Raji (cell line): Measurements from ENCODE around the gene SERHL2.
A peak's percentile ranks its signal among the peaks of the same experiment; 100 is the strongest.

Experiments used
- POLR2A ChIP-seq: IDR thresholded peaks from 2 replicates; pipeline ENCODE4 v1.6.1; 2011; ENCODE audit warnings: low read depth, low read length, control low read depth; ENCODE audit not compliant: insufficient read depth

SERHL2 gene

DNA sequence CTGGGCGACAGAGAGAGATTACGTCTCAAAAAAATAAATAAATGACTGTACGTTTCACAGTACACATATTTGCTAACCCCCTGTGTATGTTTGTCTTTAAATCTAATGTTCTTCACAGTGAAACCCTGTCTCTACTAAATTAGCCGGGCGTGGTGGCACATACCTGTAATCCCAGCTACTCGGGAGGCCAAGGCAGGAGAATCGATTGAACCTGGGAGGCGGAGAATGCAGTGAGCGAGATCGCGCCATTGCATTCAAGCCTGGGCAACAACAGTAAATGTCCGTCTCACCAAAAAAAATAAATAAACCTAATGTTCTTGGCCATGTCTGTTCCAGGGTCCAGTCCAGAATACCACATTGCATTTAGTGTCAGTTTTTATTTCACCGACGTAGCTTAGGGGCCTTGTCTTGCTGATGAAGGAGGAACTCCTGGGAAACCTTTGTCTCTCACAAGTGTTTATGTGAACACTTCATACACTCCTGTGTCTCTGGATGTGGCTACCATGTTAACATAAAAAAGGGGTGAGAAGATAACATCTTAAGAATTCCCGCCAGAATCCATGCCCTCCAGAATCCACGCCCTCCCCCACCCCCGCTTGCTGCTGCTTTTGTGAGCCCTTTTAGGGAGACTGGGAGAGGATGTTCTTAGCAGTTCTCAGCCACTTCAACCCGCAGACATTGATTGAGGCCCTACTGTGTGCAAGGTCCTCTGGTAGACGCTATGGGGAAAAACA lies 5.0 kb upstream of the SERHL2 start:
- no peak for TF ChIP-seq POLR2A

DNA sequence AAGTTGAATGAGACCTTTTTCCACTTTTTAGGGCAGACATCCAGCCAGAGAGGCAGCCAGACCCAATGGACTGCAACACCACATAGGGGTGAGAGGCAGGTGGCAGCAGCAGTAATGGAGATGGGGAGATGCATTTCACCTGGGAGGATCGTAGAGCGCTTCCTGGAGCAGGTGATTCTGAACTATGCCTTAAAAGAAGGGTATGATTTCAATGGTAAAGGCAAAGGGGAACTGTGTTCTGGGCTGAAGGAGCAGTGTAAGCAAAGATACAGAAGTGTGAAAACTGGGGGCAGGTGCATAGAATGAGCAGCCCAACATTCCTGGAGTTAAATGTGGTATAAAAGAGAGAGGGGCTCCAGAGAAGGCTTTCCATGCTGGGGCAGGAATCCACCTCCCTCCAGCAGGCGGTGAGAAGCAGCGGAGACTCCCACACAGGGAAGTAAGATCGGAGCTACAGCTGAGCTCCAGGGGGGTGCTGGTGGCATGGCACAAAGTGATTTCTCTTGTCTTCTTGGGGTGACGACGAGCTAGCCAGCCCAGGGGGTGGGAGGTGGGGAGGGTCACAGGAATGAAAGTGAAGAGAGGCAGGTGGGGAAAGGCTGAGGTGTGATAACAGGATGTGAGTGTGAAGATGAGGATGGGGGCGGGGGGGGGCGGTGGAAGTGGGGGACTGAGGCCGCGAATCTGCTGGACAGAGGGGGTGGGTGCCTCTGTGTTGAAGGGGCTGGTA lies 4.3 kb upstream of the SERHL2 start:
- TF ChIP-seq POLR2A, result no peak

DNA sequence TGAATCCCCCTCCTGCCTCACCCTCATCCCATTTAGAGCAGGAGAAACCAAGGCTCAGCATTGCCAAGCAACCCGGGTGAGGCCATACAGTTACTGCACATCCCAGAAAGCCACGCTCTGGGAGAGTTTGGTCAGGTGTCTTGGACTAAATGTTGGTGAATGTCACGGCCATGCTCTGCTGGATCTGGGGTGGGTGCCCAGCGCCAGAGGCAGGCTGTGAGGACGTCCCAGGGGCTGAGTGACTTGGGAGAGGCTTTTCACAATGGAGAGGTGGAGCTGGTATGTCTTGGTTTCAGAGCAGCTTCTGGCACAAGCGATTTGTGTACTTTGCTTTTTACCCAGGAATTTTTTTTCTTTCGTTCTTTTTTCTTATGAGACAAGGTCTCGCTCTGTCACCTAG lies 6.6 kb downstream of the SERHL2 start:
- no peak for TF ChIP-seq POLR2A

DNA sequence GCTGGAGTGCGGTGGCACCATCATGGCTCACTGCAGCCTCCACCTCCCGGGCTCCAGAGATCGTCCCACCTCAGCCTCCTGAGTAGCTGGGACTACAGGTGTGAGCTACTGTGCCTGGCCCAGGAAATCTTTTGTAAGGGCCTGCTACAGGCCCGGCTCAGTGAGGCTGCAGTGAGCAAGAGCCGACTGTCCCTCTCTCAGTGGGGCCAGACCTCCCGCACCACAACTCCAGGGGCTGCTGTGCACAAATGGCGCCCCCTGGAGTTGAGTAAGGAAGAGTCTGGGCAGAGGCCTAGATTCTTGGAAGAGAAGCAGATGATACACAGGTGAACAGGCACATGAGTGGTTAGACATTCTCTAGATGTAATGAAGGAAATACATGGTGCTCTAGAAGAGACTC lies 7.0 kb downstream of the SERHL2 start:
- TF ChIP-seq POLR2A, result no peak

DNA sequence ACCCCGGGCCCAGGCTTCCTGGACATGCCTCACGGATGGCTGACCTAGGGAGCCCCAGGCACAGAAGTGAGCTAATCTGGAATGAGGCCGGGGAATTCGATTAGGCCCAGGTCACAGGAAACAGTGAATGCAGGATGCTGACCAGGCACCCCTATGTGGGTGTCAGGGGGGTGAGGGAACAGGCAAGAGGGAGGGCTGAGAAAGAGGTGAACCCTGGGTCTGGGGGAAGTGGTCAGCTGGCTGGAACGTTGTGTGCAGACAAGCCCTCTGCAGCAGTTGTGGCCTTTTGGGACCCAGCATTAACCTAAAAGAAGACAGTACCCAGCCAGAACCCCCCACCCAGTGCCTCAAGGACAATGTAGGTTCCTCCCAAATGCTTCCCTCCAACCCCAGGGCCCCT lies 8.1 kb downstream of the SERHL2 start:
- no peak for TF ChIP-seq POLR2A

DNA sequence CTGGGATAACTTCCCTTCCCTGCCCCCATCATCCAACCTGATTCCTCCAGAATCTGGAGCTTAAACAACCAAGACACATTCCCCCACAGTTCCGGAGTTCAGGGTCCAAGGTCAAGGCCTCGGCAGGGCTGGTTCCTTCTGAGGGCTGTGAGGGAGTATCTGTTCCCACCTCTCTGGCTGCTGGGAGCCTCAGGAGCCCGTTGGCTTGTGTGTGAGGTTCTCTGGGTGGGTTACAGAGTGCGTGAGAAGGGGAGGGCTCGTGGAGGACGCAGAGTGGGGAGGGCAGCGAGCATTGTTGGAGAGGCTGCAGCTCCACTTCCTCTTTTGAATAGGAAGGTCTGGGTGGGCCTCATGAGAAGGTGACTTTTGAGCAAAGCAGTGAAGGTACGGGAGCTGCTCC lies 8.5 kb downstream of the SERHL2 start:
- no peak for TF ChIP-seq POLR2A

DNA sequence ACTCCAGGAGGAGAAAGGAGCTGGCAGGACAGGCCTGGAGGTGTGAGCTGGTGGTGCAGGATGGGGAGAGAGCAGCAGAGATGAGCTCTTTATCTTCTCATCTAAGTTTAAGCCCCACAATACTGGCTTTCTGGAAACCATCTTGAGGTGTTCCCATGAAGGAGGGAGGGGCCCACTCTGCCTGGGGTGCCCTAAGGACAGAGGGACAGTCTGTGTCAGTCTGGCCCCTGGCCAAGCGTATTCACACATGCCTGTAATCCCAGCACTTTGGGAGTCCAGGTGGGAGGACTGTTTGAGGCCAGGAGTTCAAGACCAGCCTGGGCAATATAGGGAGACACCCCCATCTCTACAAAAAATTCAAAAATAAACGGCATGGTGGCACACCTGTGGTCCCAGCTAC lies 8.9 kb downstream of the SERHL2 start:
- no peak for TF ChIP-seq POLR2A

DNA sequence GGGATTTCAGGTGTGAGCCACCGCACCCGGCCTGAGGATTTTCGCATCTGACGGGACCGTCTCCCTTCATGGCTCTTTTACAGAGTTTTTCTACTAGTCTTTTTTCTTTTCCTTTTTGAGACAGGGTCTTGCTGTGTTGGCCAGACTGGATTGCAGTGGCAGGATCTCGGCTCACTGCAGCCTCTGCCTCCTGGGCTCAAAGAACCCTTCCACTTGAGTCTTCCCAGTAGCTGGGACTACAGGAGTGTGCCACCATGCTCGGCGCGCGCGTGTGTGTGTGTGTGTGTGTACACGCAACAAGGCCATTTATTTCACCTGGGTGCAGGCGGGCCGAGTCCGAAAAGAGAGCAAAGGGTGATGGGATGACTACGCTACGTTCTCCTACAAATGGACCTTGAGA lies 10.9 kb downstream of the SERHL2 start:
- no peak for TF ChIP-seq POLR2A

DNA sequence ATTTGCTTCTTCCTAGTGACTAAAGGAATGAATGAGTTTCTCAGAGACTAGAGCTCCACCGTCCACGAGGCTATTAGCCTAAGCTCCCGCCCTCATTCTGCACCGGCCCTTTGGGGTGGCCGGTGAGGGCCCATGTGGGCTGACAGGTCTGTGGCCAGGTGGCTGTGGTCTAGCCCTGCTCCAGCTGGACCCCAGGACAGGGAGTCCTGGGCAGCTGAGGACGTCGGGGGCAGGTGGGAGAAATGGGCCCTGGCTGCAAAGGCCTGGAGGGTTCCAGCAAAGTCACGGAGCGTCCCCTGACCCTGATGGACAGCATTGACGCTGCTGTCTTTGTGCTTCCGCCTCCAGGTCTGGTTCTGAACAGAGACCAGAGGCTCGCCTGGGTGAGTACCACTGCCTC lies 12.2 kb downstream of the SERHL2 start:
- no peak for TF ChIP-seq POLR2A

DNA sequence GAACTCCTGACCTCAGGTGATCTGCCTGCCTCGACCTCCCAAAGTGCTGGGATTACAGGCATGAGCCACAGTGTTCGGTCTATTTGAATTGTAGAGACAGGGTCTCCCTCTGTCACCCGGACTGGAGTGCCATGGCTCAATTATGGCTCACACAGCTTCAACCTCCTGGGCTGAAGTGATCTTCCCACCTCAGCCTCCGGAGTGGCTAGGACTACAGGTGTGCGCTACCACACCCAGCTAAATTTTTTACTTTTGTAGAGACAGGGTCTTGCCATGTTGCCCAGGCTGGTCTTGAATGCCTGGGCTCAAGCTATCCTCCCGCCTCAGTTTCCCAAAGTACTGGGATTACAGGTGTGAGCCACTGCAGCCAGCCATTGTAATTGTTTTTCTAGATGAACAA lies 14.2 kb downstream of the SERHL2 start:
- TF ChIP-seq POLR2A, result 0 out of 2 replicates have a peak, but pooled peaks have one; percentile 6

DNA sequence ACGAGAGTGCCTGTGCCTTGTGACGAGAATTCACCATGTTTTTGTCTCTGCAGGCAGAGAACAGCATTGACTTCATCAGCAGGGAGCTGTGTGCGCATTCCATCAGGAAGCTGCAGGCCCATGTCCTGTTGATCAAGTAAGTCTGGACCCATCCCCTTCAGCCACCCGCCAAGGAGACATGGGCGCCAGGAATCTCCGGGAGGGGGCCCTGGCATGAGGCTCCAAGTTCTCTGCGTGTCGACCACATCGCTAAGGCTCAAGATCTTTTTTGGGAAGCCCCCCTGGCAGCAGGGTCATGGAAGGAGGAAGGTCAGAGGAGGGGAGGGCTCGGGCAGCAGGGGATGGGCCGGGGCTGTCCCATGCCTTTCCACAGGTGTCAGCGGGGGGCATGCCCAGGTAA lies 17.3 kb downstream of the SERHL2 start:
- 0 out of 2 replicates have a peak, but pooled peaks have one; percentile 8 for TF ChIP-seq POLR2A

DNA sequence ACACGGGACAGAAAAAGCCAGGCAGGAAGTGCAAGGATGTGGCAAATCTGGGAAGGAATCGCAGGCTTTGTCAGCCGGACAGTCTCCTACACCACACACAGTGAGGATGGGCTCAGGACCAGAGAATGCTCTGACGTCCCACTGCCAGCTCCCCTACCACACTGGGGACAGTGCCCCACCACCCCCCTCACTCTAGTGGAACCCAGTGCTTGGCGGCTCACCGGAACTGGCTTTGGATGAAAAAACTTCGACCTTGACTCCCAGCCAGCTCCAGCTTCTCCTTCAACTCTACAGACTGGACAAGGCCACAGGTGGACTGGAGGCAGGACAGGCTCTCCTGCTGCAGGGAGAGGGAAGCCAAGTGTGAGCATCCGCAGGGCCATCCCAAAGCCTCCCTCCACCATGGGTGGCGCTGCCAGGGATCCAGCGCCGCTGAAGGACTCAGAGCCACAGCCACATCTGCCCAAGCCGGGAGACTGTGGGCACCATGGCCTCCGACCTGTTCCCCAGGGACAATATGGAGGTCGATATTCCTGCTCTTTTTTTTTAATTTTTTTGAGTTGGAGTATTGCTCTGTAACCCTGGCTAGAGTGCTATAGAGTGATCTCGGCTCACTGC lies 24.0 kb downstream of the SERHL2 start:
- no peak for TF ChIP-seq POLR2A

DNA sequence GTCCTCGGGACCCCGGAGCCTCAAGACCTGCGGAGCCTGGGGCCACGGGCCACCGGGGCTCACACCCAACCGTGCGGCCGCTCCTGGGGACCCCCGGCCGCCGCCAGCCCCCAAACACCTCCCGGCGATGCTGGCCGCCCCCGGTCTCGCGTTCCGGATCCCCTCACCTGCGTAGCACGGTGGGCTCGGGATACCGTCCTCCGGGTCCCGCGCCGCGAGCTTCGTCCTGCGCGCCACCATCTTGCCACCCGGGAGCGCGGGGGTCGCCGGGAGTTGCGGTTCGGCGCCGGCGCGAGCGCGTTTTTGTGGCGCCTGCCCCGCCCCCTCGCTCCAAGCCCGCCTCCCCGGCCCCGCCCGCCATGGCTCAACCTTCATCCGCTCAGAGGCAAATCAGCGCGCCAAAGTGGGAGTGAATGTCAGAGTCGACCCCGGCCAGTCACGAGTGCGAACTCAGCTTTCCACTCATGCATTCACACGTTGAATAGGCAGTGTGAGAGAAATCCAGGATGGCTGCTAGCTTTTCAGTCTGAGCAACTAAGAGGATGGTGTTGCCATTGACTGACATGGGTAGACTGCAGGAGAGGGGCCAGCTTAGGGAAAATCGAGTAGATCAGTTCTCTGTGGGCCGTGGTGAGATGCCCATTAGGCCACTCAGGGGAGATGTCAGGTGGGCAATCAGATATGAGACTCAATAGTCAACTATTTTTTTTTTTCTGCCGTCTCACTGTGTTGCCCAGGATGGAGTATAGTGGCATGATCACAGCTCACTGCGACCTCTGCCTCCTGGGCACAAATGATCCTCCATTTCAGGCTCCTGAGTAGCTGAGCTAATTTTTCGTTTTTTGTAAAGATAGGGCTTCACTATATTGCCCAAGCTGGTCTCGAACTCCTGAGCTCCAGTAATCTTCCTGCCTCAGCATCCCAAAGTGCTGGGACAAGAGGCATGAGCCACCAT lies 28.3 kb downstream of the SERHL2 start:
- TF ChIP-seq POLR2A, result peak; percentile 83

DNA sequence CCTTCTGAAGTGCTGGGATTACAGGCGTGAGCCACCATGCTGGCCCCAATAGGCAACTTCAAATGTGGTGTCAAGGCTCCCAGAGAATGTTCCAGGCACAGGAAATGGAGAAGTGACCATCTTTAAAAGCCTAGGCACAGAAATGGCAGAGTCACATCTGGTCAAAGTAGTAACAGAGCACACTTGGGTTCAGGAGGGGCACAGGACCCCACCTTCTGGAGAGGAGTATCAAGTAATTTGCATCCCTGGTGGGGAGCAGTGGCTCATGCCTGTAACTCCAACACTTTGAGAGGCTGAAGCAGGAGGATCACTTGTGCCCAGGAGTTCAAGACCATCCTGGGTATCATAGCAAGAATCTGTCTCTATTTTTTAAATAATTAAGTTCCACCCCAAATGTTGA lies 29.2 kb downstream of the SERHL2 start:
- TF ChIP-seq POLR2A, result no peak

DNA sequence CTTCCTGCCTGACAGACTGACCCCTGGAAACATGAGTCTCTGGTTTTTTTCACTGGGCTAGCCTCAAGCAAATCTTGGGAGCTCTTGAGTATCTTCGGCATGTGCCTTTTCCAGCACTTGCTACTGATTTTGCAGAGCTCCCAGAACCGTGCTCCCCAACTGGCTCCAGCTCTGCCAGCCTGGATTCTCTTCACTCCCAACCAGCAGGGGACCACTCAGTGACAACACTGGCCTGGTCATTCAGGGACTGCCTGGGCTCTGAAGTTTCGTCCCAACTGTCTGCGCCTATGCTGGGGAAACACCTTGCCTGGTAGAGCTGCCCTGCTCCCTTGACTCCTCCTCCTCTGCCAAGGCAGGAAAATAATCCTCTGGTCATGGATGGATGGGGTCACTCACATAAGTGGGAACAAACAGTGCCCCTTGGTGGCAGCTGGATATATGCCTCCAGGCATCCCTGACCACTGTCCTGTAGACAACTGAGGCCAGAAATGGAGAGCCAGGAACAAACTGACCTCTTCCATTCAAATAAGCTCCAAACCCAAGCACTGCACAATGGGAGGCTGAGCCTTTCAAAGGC lies 30.7 kb downstream of the SERHL2 start:
- no peak for TF ChIP-seq POLR2A
